Mesendoderm (in vitro differentiated cells): ENCODE results near the gene KLHL22.

Source experiments
- DNase-seq: peaks from one replicate; pipeline ENCODE4 v3.0.0; 2013
- H2AK5ac ChIP-seq: 2 replicates; pipeline ENCODE4 v1.6.1; 2013; ENCODE audit warnings: low read length, inconsistent platforms
- H2BK120ac ChIP-seq: 2 replicates; pipeline ENCODE4 v1.6.1; 2013; ENCODE audit warnings: low read depth, mild to moderate bottlenecking, low read length, moderate library complexity, mixed read lengths
- H2BK15ac ChIP-seq: replicated peaks from 2 replicates; pipeline ENCODE4 v1.6.1; 2013; ENCODE audit warnings: low read depth, mild to moderate bottlenecking, moderate library complexity
- H2BK5ac ChIP-seq: 2 replicates; pipeline ENCODE4 v1.6.1; 2013; ENCODE audit warnings: low read length, inconsistent platforms
- H3K18ac ChIP-seq: 2 replicates; pipeline ENCODE4 v1.6.1; 2013; ENCODE audit warnings: mild to moderate bottlenecking, low read length, mixed read lengths
- H3K23ac ChIP-seq: one replicate; pipeline ENCODE4 v1.6.1; 2013; ENCODE audit warnings: low read length
- H3K27ac ChIP-seq: 2 replicates; pipeline ENCODE4 v1.5.1; 2013; ENCODE audit warnings: low read depth, mild to moderate bottlenecking, inconsistent platforms, low read length, moderate library complexity
- H3K27me3 ChIP-seq: 2 replicates; pipeline ENCODE4 v1.6.1; 2013; ENCODE audit warnings: low read length, control low read depth, mild to moderate bottlenecking, inconsistent platforms; ENCODE audit not compliant: insufficient read depth, poor library complexity
- H3K36me3 ChIP-seq: 2 replicates; pipeline ENCODE4 v1.6.1; 2013; ENCODE audit warnings: low read length, inconsistent platforms; ENCODE audit not compliant: control insufficient read depth, insufficient read depth
- H3K4ac ChIP-seq: one replicate; pipeline ENCODE4 v1.6.1; 2013; ENCODE audit warnings: low read depth, mild to moderate bottlenecking, low read length, moderate library complexity
- H3K4me1 ChIP-seq: 2 replicates; pipeline ENCODE4 v1.6.1; 2013; ENCODE audit warnings: low read depth, low read length, inconsistent platforms; ENCODE audit not compliant: control insufficient read depth
- H3K4me2 ChIP-seq: 2 replicates; pipeline ENCODE4 v1.6.1; 2013; ENCODE audit warnings: low read length
- H3K4me3 ChIP-seq: 2 replicates; pipeline ENCODE4 v1.5.1; 2013; ENCODE audit warnings: mild to moderate bottlenecking, low read length
- H3K56ac ChIP-seq: one replicate; pipeline ENCODE4 v1.6.1; 2013; ENCODE audit warnings: low read length
- H3K79me1 ChIP-seq: 2 replicates; pipeline ENCODE4 v1.6.1; 2013; ENCODE audit warnings: low read length, inconsistent platforms
- H3K79me2 ChIP-seq: 2 replicates; pipeline ENCODE4 v1.6.1; 2013; ENCODE audit warnings: mild to moderate bottlenecking, low read length; ENCODE audit not compliant: control insufficient read depth, insufficient read depth
- H3K9ac ChIP-seq: 2 replicates; pipeline ENCODE4 v1.6.1; 2013; ENCODE audit warnings: low read length, inconsistent platforms
- H4K5ac ChIP-seq: one replicate; pipeline ENCODE4 v1.6.1; 2013; ENCODE audit warnings: low read length
- H4K8ac ChIP-seq: one replicate; pipeline ENCODE4 v1.6.1; 2013; ENCODE audit warnings: low read depth, mild to moderate bottlenecking, control low read depth, low read length, moderate library complexity
- WGBS: extraction: QIAGEN DNeasy Blood & Tissue Kit; methylation state at CpG from one replicate; pipeline ENCODE4 v1.1.7; 2013; ENCODE audit warnings: low lambda C conversion rate, missing lambda C conversion rate; ENCODE audit not compliant: insufficient coverage; ENCODE audit errors: extremely low coverage; 5-methylcytosine and 5-hydroxymethylcytosine counted together

KLHL22 gene

DNA sequence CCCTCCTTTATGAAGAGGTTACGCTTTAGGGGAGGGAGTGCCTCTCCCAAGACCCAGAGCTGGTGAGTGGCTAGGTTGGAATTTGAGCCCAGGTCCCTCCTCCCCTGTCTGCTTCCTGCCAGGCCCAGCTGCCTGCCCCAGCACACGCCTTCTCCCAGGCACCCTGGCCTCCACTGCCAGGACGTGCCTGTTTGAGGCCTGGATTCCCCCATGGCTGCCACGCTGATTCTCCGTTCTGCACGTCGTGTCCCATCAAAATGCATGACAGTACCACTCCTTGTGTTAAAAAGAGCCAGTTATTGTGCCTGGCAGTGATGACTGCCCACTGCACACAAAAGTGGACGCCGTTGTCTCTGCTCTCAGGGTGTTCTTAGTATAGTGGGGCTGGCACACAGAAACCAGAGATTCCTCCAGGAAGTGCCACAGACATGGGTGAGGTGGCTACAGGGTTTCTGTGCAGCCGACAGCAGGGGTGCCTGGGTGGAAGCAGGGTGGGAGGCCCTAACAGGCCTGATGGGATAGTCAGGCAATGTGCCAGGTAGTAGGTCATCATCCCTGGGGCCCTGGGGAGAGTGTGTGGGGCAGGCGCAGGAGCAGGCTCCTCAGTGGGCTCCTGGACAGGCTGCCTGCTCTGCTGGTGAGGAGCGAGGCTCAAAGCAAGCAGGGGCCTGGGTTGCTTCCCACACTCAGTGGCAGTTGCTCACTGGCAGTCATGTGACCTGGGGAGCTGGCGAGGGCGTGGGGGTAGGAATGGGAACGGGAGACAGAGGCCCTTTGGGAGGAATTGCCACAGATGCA is 36.0 kb upstream of the KLHL22 start:
- Histone ChIP-seq H3K79me1 (peaks cover 48% of the 10 kb centered on the region), H3K9ac (peak overlapping the region; percentile 49), H2AK5ac (no peak overlapping the region), H3K4me3 (no peak overlapping the region), H2BK5ac (no peak overlapping the region), H3K36me3 (peaks cover 3% of the 10 kb centered on the region), H3K4me1 (peaks cover 12% of the 10 kb centered on the region), H3K18ac (no peak overlapping the region), H3K79me2 (peaks cover 53% of the 10 kb centered on the region), H2BK120ac (no peak overlapping the region), H3K23ac (no peak overlapping the region), H3K27ac (no peak overlapping the region), H3K56ac (peak overlapping the region; percentile 60), H3K4me2 (no peak overlapping the region), H2BK15ac (no peak overlapping the region), H4K5ac (no peak overlapping the region), H3K27me3 (no peaks in the 10 kb centered on the region), H4K8ac (no peak overlapping the region), H3K4ac (no peak overlapping the region)
- DNase-seq = peak; percentile 90
- no CpG with 5 or more reads among the region's 15 CpGs for WGBS

DNA sequence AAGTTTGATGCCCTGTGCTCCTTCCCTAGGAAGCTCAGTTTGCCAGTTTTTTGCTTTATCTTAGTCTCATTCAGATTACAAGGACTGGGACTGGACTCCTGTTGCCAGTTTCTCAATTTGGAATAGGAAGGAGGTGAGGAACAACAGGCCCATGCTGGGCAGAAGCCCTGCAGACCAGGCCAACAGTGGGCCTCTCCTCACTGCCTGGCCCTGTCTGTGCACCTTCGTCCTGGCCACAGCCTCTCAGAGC is 35.5 kb upstream of the KLHL22 start:
- H3K4me1 ChIP-seq = peaks cover 12% of the 10 kb centered on the region
- no peak overlapping the region for H4K8ac ChIP-seq
- H3K27ac ChIP-seq = no peak overlapping the region
- no CpG with 5 or more reads among the region's 1 CpG for WGBS
- H2BK15ac ChIP-seq = no peak overlapping the region
- no peaks in the 10 kb centered on the region for H3K27me3 ChIP-seq
- peaks cover 3% of the 10 kb centered on the region for H3K36me3 ChIP-seq
- no peak overlapping the region for H3K4me2 ChIP-seq
- H3K79me1 ChIP-seq = peaks cover 47% of the 10 kb centered on the region
- H3K23ac ChIP-seq = no peak overlapping the region
- H3K9ac ChIP-seq = peak overlapping the region; percentile 19
- no peak overlapping the region for H2BK120ac ChIP-seq
- H3K18ac ChIP-seq = no peak overlapping the region
- H4K5ac ChIP-seq = no peak overlapping the region
- no peak overlapping the region for H2BK5ac ChIP-seq
- H3K79me2 ChIP-seq = peaks cover 54% of the 10 kb centered on the region
- H3K4me3 ChIP-seq = no peak overlapping the region
- H2AK5ac ChIP-seq = no peak overlapping the region
- no peak for DNase-seq
- no peak overlapping the region for H3K4ac ChIP-seq
- peak overlapping the region; percentile 60 for H3K56ac ChIP-seq

DNA sequence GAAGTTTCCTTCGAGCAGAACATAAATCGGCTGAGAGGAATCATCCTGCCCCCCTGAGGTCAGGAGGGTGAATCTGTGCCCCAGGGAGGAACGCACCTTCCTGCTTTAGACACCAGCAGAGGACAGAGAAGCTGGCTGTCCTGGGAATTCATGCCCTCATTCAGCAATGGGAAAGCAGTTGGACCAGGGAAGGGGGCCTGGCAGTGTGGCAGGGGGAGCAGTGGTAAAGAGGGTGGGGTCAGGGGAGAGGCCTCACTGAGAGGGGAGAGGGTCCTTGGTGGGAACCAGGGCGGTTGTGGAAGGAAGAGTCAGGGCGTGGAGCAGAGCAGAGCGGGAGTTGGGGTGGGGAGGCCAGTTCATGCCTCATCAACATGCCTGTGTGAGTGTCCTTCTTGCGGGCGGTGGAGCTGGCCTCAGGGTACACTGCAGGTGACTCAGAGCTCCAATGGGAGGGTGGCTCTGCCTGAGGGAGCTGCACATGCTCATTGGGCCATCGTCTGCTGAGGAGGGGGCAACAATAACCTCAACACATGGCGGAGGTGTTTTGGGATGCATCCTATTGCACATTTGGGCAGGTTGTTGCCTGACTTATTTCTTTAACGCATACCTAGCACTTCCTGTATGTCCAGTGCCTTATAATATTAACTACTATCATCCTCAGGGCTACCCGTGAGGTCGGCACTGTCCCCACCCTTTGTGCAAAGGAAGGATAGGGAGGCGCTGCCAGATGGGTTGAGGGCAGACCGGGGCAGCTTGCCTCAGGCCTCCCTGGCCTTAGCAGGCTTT is 35.0 kb upstream of the KLHL22 start:
- no peak overlapping the region for H4K8ac ChIP-seq
- H3K27me3 ChIP-seq = no peaks in the 10 kb centered on the region
- no peak overlapping the region for H2BK15ac ChIP-seq
- H4K5ac ChIP-seq = no peak overlapping the region
- peaks cover 54% of the 10 kb centered on the region for H3K79me2 ChIP-seq
- WGBS = no CpG with 5 or more reads among the region's 15 CpGs
- DNase-seq = peak; percentile 74
- H2BK120ac ChIP-seq = no peak overlapping the region
- no peak overlapping the region for H3K27ac ChIP-seq
- H2AK5ac ChIP-seq = no peak overlapping the region
- no peak overlapping the region for H3K23ac ChIP-seq
- no peak overlapping the region for H2BK5ac ChIP-seq
- no peak overlapping the region for H3K4ac ChIP-seq
- H3K56ac ChIP-seq = peak overlapping the region; percentile 60
- no peak overlapping the region for H3K4me3 ChIP-seq
- no peak overlapping the region for H3K18ac ChIP-seq
- H3K9ac ChIP-seq = peak overlapping the region; percentile 19
- H3K4me2 ChIP-seq = no peak overlapping the region
- peaks cover 12% of the 10 kb centered on the region for H3K4me1 ChIP-seq
- peaks cover 47% of the 10 kb centered on the region for H3K79me1 ChIP-seq
- H3K36me3 ChIP-seq = peaks cover 3% of the 10 kb centered on the region

DNA sequence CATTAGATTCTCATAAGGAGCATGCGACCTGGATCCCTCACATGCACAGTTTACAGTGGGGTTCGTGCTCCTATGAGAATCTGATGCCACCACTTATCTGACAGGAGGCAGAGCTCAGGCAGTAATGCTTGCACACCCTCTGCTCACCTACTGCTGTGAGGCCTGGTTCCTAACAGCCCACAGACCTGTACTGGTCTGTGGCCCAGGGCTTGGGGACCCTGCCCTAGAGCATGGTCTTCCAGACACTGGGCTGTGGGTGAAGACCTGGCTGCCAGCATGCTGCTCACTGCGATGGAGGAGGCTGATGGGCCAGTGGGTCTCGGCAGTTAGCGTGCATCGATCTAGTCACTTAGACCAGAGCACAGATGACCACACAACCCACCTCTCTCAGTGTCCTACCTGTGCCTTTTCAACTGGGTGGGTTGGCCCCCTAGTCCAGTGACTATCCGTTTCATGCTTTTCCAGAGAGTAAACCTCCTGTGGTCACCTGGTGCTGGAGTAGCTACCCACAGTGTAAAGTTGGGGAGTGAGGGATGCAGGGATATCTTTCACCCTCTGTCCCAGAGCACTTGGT is 32.9 kb upstream of the KLHL22 start:
- no peak for DNase-seq
- no peaks in the 10 kb centered on the region for H3K27me3 ChIP-seq
- no peak overlapping the region for H4K8ac ChIP-seq
- no peak overlapping the region for H3K27ac ChIP-seq
- peaks cover 48% of the 10 kb centered on the region for H3K79me2 ChIP-seq
- no peak overlapping the region for H3K56ac ChIP-seq
- no peak overlapping the region for H2AK5ac ChIP-seq
- H3K23ac ChIP-seq = no peak overlapping the region
- no peak overlapping the region for H4K5ac ChIP-seq
- H3K36me3 ChIP-seq = peaks cover 3% of the 10 kb centered on the region
- H3K9ac ChIP-seq = no peak overlapping the region
- H3K4me1 ChIP-seq = peaks cover 12% of the 10 kb centered on the region
- H3K4me2 ChIP-seq = no peak overlapping the region
- peaks cover 39% of the 10 kb centered on the region for H3K79me1 ChIP-seq
- H3K18ac ChIP-seq = no peak overlapping the region
- H3K4ac ChIP-seq = no peak overlapping the region
- H2BK5ac ChIP-seq = no peak overlapping the region
- no peak overlapping the region for H3K4me3 ChIP-seq
- no peak overlapping the region for H2BK120ac ChIP-seq
- no peak overlapping the region for H2BK15ac ChIP-seq
- WGBS = no CpG with 5 or more reads among the region's 7 CpGs

DNA sequence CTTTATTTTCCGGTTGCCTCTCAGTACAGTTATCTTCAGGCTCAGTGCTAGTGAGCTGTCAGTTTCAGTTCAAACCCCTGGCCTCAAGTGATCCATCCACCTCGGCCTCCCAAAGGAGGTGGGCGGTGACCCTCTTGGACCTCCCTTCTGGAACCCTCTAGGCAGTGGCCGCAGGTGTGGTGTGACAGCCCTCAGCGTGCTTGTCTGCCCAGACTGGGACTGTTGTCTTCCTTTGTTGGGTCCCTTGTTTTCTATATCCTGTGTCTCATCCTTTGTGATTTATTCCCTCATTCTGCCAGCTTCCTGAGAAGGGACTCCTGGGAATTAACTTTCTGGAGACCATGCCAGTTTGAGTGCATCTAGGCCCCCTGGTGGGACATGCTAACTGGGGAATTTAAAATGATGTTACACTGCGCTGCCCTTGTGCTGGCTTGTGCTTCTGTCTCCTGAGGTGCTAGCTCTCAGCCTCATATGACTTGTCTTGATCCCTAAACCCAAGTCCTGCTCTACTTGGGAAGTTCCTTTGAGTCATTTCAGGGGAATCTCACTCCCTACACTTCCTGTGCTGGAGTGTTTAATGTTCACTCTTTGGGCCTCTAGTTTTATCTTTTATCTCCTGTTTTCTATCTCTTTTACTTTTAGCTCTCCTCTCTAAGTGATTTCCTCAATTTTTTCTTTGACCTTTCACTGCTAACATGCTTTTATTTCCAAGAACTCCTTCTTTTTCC is 31.2 kb upstream of the KLHL22 start:
- no peak overlapping the region for H2BK15ac ChIP-seq
- no peak overlapping the region for H3K23ac ChIP-seq
- H3K4ac ChIP-seq = no peak overlapping the region
- H3K79me1 ChIP-seq = peaks cover 30% of the 10 kb centered on the region
- H2BK120ac ChIP-seq = no peak overlapping the region
- H2BK5ac ChIP-seq = no peak overlapping the region
- no peak overlapping the region for H4K8ac ChIP-seq
- peaks cover 3% of the 10 kb centered on the region for H3K36me3 ChIP-seq
- H3K9ac ChIP-seq = no peak overlapping the region
- peaks cover 12% of the 10 kb centered on the region for H3K4me1 ChIP-seq
- H3K18ac ChIP-seq = no peak overlapping the region
- no peak overlapping the region for H3K27ac ChIP-seq
- no peak overlapping the region for H3K4me3 ChIP-seq
- peaks cover 39% of the 10 kb centered on the region for H3K79me2 ChIP-seq
- H3K56ac ChIP-seq = no peak overlapping the region
- DNase-seq = no peak
- no peak overlapping the region for H4K5ac ChIP-seq
- no peak overlapping the region for H3K4me2 ChIP-seq
- H3K27me3 ChIP-seq = no peaks in the 10 kb centered on the region
- no CpG with 5 or more reads among the region's 6 CpGs for WGBS
- H2AK5ac ChIP-seq = no peak overlapping the region
